Kidney (tissue), 14 donors: ENCODE results near the gene SART1. TPM values are rescaled to one million over a fixed set of nuclear protein-coding genes. Genes with fewer than 3 reads are reported as not detected.
A peak's percentile ranks its signal among the peaks of the same experiment; 100 is the strongest.

Experiments used
- DNase-seq, 5 donors: peaks; one replicate each; pipeline ENCODE4 v3.0.0-alpha.2; 2013 to 2020
- FAIRE-seq: peaks from 2 replicates; lab custom pipeline; 2012; peaks lifted over from hg19 to GRCh38; lab: Jason Lieb, UNC
- H3K27ac ChIP-seq, 2 donors: one replicate each; pipeline ENCODE4 v1.7.0; 2013; ENCODE audit warnings: low read depth in 2 of 2, low read length in 2 of 2, inconsistent platforms in 1 of 2
- H3K27me3 ChIP-seq: one replicate; pipeline ENCODE4 v1.7.1; 2013; ENCODE audit warnings: low read length, inconsistent platforms; ENCODE audit not compliant: control insufficient read depth, insufficient read depth
- H3K36me3 ChIP-seq, 3 donors: one replicate each; pipeline versions ENCODE4 v1.7.0 to v1.7.1; 2013; ENCODE audit warnings: low read length in 3 of 3, control low read depth in 1 of 3, inconsistent platforms in 1 of 3; ENCODE audit not compliant: insufficient read depth in 3 of 3, control insufficient read depth in 2 of 3
- H3K4me1 ChIP-seq, 3 donors: one replicate each; pipeline versions ENCODE4 v1.7.0 to v1.7.1; 2013; ENCODE audit warnings: low read length in 3 of 3, inconsistent platforms in 1 of 3, low read depth in 1 of 3; ENCODE audit not compliant: control insufficient read depth in 2 of 3, insufficient read depth in 2 of 3
- H3K4me3 ChIP-seq, 3 donors: one replicate each; pipeline versions ENCODE4 v1.7.0 to v1.8.1; 2013; ENCODE audit warnings: low read length in 3 of 3, control low read depth in 1 of 3, inconsistent platforms in 1 of 3
- H3K9ac ChIP-seq, 3 donors: one replicate each; pipeline versions ENCODE4 v1.7.0 to v1.7.1; 2013; ENCODE audit warnings: low read length in 3 of 3, control low read depth in 1 of 3, inconsistent platforms in 1 of 3
- H3K9me3 ChIP-seq, 3 donors: one replicate each; pipeline versions ENCODE4 v1.7.0 to v1.7.1; 2013; ENCODE audit warnings: low read length in 3 of 3, control low read depth in 1 of 3, inconsistent platforms in 1 of 3; ENCODE audit not compliant: control insufficient read depth in 2 of 3, insufficient read depth in 1 of 3
- CTCF ChIP-seq: IDR thresholded peaks from 3 replicates; pipeline ENCODE4 v1.5.1; 2012; ENCODE audit warnings: mild to moderate bottlenecking, moderate library complexity, borderline replicate concordance; ENCODE audit not compliant: insufficient read depth; ENCODE audit errors: extremely low read depth
- intact Hi-C: fragments of 100-400 bp; cut with DNase I; formaldehyde crosslinking; loops from one replicate; pipeline ENCODE4 v1.11.1; 2022
- polyA plus RNA-seq: library from polyadenylated mRNA; stranded (reverse); fragments of 350-450 nt; fragmentation: Illumina TruSeq; extraction: RNeasy Lipid Tissue Mini Kit (QIAGEN cat#74804); gene quantifications from one replicate; pipeline ENCODE4 v1.2.3, GENCODE V29; 2014; ENCODE audit warnings: low read depth, low replicate concordance; ENCODE audit not compliant: insufficient read depth
- total RNA-seq: library from RNA; stranded (reverse); fragmentation: NEBNext Ultra II Directional; extraction: Animal tissue kit (Norgen Biotek cat#: 25700); gene quantifications from one replicate; pipeline ENCODE4 v1.2.1, GENCODE V29; 2021
- donor health status: control.
- donor health status: control.
- donor health status: control.
- donor health status: control.
- donor health status: control.
- donor health status: DM: yes; HTN: yes; CAD: no.
- donor health status: Normal renal cell carcinoma (clear cell type).

The SART1 gene
- total and polyA plus RNA-seq, 2 donors from 2014 or later: 48.6 to 48.7 TPM

- no peaks in the 10 kb centered on the region for H3K27me3 ChIP-seq
- no peak overlapping the region for H3K9ac ChIP-seq
- TF ChIP-seq CTCF: no peak
- peaks cover 11 to 32% (median 29%) of the 10 kb centered on the region in 3 donors for H3K36me3 ChIP-seq
- no peak for DNase-seq
- FAIRE-seq: no peak
- no peak overlapping the region for H3K27ac ChIP-seq
- peaks cover 0 to 4% (median 0%) of the 10 kb centered on the region in 3 donors for H3K4me1 ChIP-seq
- no peaks in the 10 kb centered on the region for H3K9me3 ChIP-seq
- intact Hi-C loops: no loop called here
- no peak overlapping the region for H3K4me3 ChIP-seq
Observed at GRCh38 chr11:65997286-65997685, 35.8 kb downstream of the SART1 start.

- intact Hi-C loops: no loop called here
- H3K27me3 ChIP-seq: no peaks in the 10 kb centered on the region
- DNase-seq (peak; percentile 95 to 99 (median 95)), FAIRE-seq (no peak)
- peak within 1 kb of the TSS; percentile 97 to 100 (median 99) for H3K4me3 ChIP-seq
- peak within 1 kb of the TSS; percentile 95 to 99 for H3K27ac ChIP-seq
- no peaks in the 10 kb centered on the region for H3K9me3 ChIP-seq
- H3K9ac ChIP-seq: peak within 1 kb of the TSS; percentile 81 to 99 (median 99)
- peaks cover 0 to 10% (median 0%) of the 10 kb centered on the region in 3 donors for H3K4me1 ChIP-seq
- peaks cover 11 to 39% (median 32%) of the 10 kb centered on the region in 3 donors for H3K36me3 ChIP-seq
- TF ChIP-seq CTCF: no peak
Observed at GRCh38 chr11:66001942-66002647, 40.6 kb downstream of the SART1 start, which contains the start of the genes BANF1 and EIF1AD. BANF1 (plus strand) TSS chr11:66002503; CDS start chr11:66003251, 748 bp downstream. EIF1AD (minus strand) TSS chr11:66002157; CDS start chr11:66000389, 1,768 bp downstream.

GRCh38 chr11:66002648-66003225 is 41.2 kb downstream of the SART1 start:
- DNase-seq (peak in 4 of 5 donors; percentile 53 to 74 (median 65)), FAIRE-seq (no peak)
- peaks cover 0 to 10% (median 0%) of the 10 kb centered on the region in 3 donors for H3K4me1 ChIP-seq
- no peaks in the 10 kb centered on the region for H3K9me3 ChIP-seq
- peak overlapping the region; percentile 95 to 99 for H3K27ac ChIP-seq
- peaks cover 8 to 34% (median 26%) of the 10 kb centered on the region in 3 donors for H3K36me3 ChIP-seq
- no peaks in the 10 kb centered on the region for H3K27me3 ChIP-seq
- intact Hi-C loops: no loop called here
- peak; percentile 5 for TF ChIP-seq CTCF
- H3K4me3 ChIP-seq: peak overlapping the region; percentile 97 to 100 (median 99)
- H3K9ac ChIP-seq: peak overlapping the region; percentile 61 to 99 (median 64)
